HUES6 (cell line): ENCODE measurements around the gene SEC31B.

Experiments used
- H3K27ac ChIP-seq: 2 replicates; pipeline ENCODE4 v1.7.0; 2013; ENCODE audit warnings: low read depth, mild to moderate bottlenecking, low read length, inconsistent platforms
- H3K27me3 ChIP-seq: 2 replicates; pipeline ENCODE4 v1.6.1; 2013; ENCODE audit warnings: low read length; ENCODE audit not compliant: control insufficient read depth, insufficient read depth
- H3K36me3 ChIP-seq: 2 replicates; pipeline ENCODE4 v1.6.1; 2013; ENCODE audit warnings: low read length; ENCODE audit not compliant: control insufficient read depth, insufficient read depth
- H3K4me1 ChIP-seq: 2 replicates; pipeline ENCODE4 v1.6.1; 2013; ENCODE audit warnings: low read length; ENCODE audit not compliant: control insufficient read depth, insufficient read depth
- H3K4me3 ChIP-seq: 2 replicates; pipeline ENCODE4 v1.5.1; 2013; ENCODE audit warnings: low read depth, low read length
- H3K9ac ChIP-seq: one replicate; pipeline ENCODE4 v1.6.1; 2013; ENCODE audit warnings: mild to moderate bottlenecking, low read length
- H3K9me3 ChIP-seq: 2 replicates; pipeline ENCODE4 v1.6.1; 2013; ENCODE audit warnings: low read depth, low read length; ENCODE audit not compliant: control insufficient read depth, insufficient read depth

SEC31B gene

GRCh38 chr10:100510533-100511308 lies 8.9 kb downstream of the SEC31B start:
- no peaks in the 10 kb centered on the region for H3K36me3 ChIP-seq
- H3K4me1 ChIP-seq, result no peaks in the 10 kb centered on the region
- no peak overlapping the region for H3K9ac ChIP-seq
- no peaks in the 10 kb centered on the region for H3K9me3 ChIP-seq
- H3K4me3 ChIP-seq, result no peak overlapping the region
- H3K27ac ChIP-seq, result no peak overlapping the region
- peaks cover 3% of the 10 kb centered on the region; the same call in 1 of the 2 replicates for H3K27me3 ChIP-seq

GRCh38 chr10:100509241-100509840 lies 10.3 kb downstream of the SEC31B start:
- Histone ChIP-seq H3K27ac (no peak overlapping the region), H3K27me3 (peaks cover 3% of the 10 kb centered on the region; the same call in 1 of the 2 replicates), H3K36me3 (no peaks in the 10 kb centered on the region), H3K9ac (no peak overlapping the region), H3K9me3 (no peaks in the 10 kb centered on the region), H3K4me1 (no peaks in the 10 kb centered on the region), H3K4me3 (no peak overlapping the region)

- Histone ChIP-seq H3K4me3 (no peak overlapping the region), H3K36me3 (no peaks in the 10 kb centered on the region), H3K9me3 (no peaks in the 10 kb centered on the region)
These were observed 10.9 kb downstream of the SEC31B start for GRCh38 chr10:100508691-100509150.

GRCh38 chr10:100508266-100508665 lies 11.4 kb downstream of the SEC31B start:
- no peak overlapping the region for H3K4me3 ChIP-seq
- no peaks in the 10 kb centered on the region for H3K9me3 ChIP-seq
- no peaks in the 10 kb centered on the region for H3K4me1 ChIP-seq
- H3K27me3 ChIP-seq, result peaks cover 3% of the 10 kb centered on the region; the same call in 1 of the 2 replicates
- no peak overlapping the region for H3K27ac ChIP-seq
- H3K36me3 ChIP-seq, result no peaks in the 10 kb centered on the region
- H3K9ac ChIP-seq, result no peak overlapping the region

More at GRCh38 chr10:100508691-100509150, 10.9 kb downstream of the SEC31B start:
- Histone ChIP-seq H3K27ac (no peak overlapping the region), H3K9ac (no peak overlapping the region), H3K27me3 (peaks cover 3% of the 10 kb centered on the region; the same call in 1 of the 2 replicates), H3K4me1 (no peaks in the 10 kb centered on the region)

- H3K9ac ChIP-seq, result no peak overlapping the region
- H3K27ac ChIP-seq, result no peak overlapping the region
- peaks cover 3% of the 10 kb centered on the region; the same call in 1 of the 2 replicates for H3K27me3 ChIP-seq
- H3K4me3 ChIP-seq, result no peak overlapping the region
- H3K4me1 ChIP-seq, result no peaks in the 10 kb centered on the region
- H3K36me3 ChIP-seq, result no peaks in the 10 kb centered on the region
- no peaks in the 10 kb centered on the region for H3K9me3 ChIP-seq
These were observed 12.3 kb downstream of the SEC31B start for GRCh38 chr10:100507357-100507732.

GRCh38 chr10:100506596-100507356 lies 12.9 kb downstream of the SEC31B start:
- no peak overlapping the region for H3K9ac ChIP-seq
- H3K9me3 ChIP-seq, result no peaks in the 10 kb centered on the region
- no peak overlapping the region for H3K27ac ChIP-seq
- no peak overlapping the region for H3K4me3 ChIP-seq
- no peaks in the 10 kb centered on the region for H3K36me3 ChIP-seq
- no peaks in the 10 kb centered on the region for H3K4me1 ChIP-seq
- peaks cover 3% of the 10 kb centered on the region; the same call in 1 of the 2 replicates for H3K27me3 ChIP-seq

GRCh38 chr10:100505164-100505563 lies 14.5 kb downstream of the SEC31B start:
- Histone ChIP-seq H3K4me1 (no peaks in the 10 kb centered on the region), H3K4me3 (no peak overlapping the region), H3K9me3 (no peaks in the 10 kb centered on the region), H3K27me3 (peaks cover 3% of the 10 kb centered on the region; the same call in 1 of the 2 replicates), H3K27ac (no peak overlapping the region), H3K36me3 (no peaks in the 10 kb centered on the region), H3K9ac (no peak overlapping the region)

GRCh38 chr10:100504096-100504495 lies 15.6 kb downstream of the SEC31B start:
- Histone ChIP-seq H3K4me1 (no peaks in the 10 kb centered on the region), H3K36me3 (no peaks in the 10 kb centered on the region), H3K9me3 (no peaks in the 10 kb centered on the region), H3K27me3 (peaks cover 3% of the 10 kb centered on the region; the same call in 1 of the 2 replicates), H3K4me3 (no peak overlapping the region), H3K27ac (no peak overlapping the region), H3K9ac (no peak overlapping the region)

GRCh38 chr10:100502926-100503494 lies 16.7 kb downstream of the SEC31B start:
- Histone ChIP-seq H3K9me3 (no peaks in the 10 kb centered on the region), H3K36me3 (no peaks in the 10 kb centered on the region), H3K4me1 (no peaks in the 10 kb centered on the region), H3K27me3 (peaks cover 3% of the 10 kb centered on the region; the same call in 1 of the 2 replicates), H3K4me3 (no peak overlapping the region), H3K27ac (no peak overlapping the region), H3K9ac (no peak overlapping the region)

- Histone ChIP-seq H3K27ac (no peak overlapping the region), H3K4me3 (no peak overlapping the region), H3K9ac (no peak overlapping the region), H3K27me3 (0 out of 2 replicates have a peak, but pooled peaks cover 3% of the 10 kb centered on the region), H3K9me3 (no peaks in the 10 kb centered on the region), H3K36me3 (no peaks in the 10 kb centered on the region), H3K4me1 (no peaks in the 10 kb centered on the region)
These were observed 18.2 kb downstream of the SEC31B start for GRCh38 chr10:100501423-100501822.
